ENCODE measurements around the gene PPP1R15B. TPM values are rescaled to one million over a fixed set of nuclear protein-coding genes. Genes with fewer than 3 reads are reported as not detected.

Gene PPP1R15B
- total RNA-seq, 1 experiment from 2014 or later, result 45.9 TPM

DNA sequence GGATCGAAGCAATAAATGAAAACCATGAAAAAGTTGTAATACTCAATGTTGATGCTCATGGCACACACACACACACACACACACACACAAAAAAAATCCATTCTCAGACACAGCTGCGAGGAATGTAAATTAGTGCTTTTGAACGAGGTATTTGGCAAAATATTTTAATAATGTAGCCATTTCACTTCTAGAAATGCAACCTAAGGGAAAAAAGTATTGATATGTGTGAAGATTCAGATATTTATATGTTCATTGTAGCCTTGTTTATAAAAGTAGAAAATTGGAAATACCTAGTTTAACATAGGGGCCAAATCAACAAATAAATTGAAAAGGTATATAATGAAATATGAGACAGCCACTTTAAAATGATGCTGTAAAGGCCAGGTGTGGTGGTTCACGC, 55.7 kb downstream of the PPP1R15B start:
- H3K27ac Mint-ChIP-seq, result no peak overlapping the region
- no peak overlapping the region for H2BK12ac ChIP-seq (ENCODE audit: insufficient read length, low read depth, low read length)
- WGBS (ENCODE audit: extremely low coverage, insufficient read length, low lambda C conversion rate), result no CpG with 5 or more reads among the region's 4 CpGs

More for the DNA sequence above, 55.7 kb downstream of the PPP1R15B start:
- no peaks in the 10 kb centered on the region for H3K27me3 ChIP-seq (ENCODE audit: insufficient read depth, low read length)
- H3K27ac ChIP-seq (ENCODE audit: insufficient read length, low read depth, low read length), result no peak overlapping the region
- no peak overlapping the region for H2BK5ac ChIP-seq (ENCODE audit: insufficient read length, low read length)
- H3K79me1 ChIP-seq (ENCODE audit: insufficient read depth, low read depth, low read length, poor library complexity, severe bottlenecking), result no peaks in the 10 kb centered on the region
- H3K4me1 ChIP-seq (ENCODE audit: insufficient read depth, low read length), result peaks cover 5% of the 10 kb centered on the region; the same call in 1 of the 2 replicates
- no peak overlapping the region for H3K18ac ChIP-seq (ENCODE audit: insufficient read length, low read depth, low read length)
- Mint-ChIP-seq H3K4me1 (peaks cover 29 to 32% of the 10 kb centered on the region in 2 experiments), H3K9me3 (no peaks in the 10 kb centered on the region), H3K27me3 (ENCODE audit: low read depth) (peaks cover 2% of the 10 kb centered on the region), H3K36me3 (ENCODE audit: insufficient read depth in 1 of 3, low read depth in 3 of 3) (no peaks in the 10 kb centered on the region), H3K4me3 (no peak overlapping the region)
- no peak overlapping the region for H2AFZ ChIP-seq (ENCODE audit: low read length)
- H2BK120ac ChIP-seq (ENCODE audit: low read depth, low read length, poor library complexity, severe bottlenecking), result no peak overlapping the region
- H3K14ac ChIP-seq (ENCODE audit: insufficient read depth, low read length), result no peak overlapping the region
- no peak overlapping the region for H3K4ac ChIP-seq (ENCODE audit: low read depth, low read length)
- H4K20me1 ChIP-seq (ENCODE audit: control insufficient read depth, insufficient read depth, insufficient read length), result peaks cover 5% of the 10 kb centered on the region
- no peaks in the 10 kb centered on the region for H3K9me3 ChIP-seq (ENCODE audit: control insufficient read depth, low read depth, low read length)
- TF ChIP-seq, protein P1, sequence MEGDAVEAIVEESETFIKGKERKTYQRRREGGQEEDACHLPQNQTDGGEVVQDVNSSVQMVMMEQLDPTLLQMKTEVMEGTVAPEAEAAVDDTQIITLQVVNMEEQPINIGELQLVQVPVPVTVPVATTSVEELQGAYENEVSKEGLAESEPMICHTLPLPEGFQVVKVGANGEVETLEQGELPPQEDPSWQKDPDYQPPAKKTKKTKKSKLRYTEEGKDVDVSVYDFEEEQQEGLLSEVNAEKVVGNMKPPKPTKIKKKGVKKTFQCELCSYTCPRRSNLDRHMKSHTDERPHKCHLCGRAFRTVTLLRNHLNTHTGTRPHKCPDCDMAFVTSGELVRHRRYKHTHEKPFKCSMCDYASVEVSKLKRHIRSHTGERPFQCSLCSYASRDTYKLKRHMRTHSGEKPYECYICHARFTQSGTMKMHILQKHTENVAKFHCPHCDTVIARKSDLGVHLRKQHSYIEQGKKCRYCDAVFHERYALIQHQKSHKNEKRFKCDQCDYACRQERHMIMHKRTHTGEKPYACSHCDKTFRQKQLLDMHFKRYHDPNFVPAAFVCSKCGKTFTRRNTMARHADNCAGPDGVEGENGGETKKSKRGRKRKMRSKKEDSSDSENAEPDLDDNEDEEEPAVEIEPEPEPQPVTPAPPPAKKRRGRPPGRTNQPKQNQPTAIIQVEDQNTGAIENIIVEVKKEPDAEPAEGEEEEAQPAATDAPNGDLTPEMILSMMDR (conservative IDR thresholded peaks at IDR 0.05), result no peak
- no peak for DNase-seq
- H3K4me2 ChIP-seq (ENCODE audit: insufficient read depth, insufficient read length, low read length), result no peak overlapping the region
- H2AK5ac ChIP-seq (ENCODE audit: insufficient read length, low read length), result no peak overlapping the region
- H3T11ph ChIP-seq (ENCODE audit: low read length), result no peak overlapping the region
- H2BK20ac ChIP-seq (ENCODE audit: low read depth, low read length, poor library complexity, severe bottlenecking), result no peak overlapping the region
- no peak overlapping the region for H4K91ac ChIP-seq (ENCODE audit: insufficient read length, low read depth, low read length)
- H3K56ac ChIP-seq (ENCODE audit: insufficient read length, low read depth, low read length), result no peak overlapping the region
- no peak overlapping the region for H4K8ac ChIP-seq (replicated peaks; ENCODE audit: insufficient read length, low read depth, low read length)
- no peak overlapping the region for H3K23ac ChIP-seq (ENCODE audit: insufficient read length, low read depth, low read length)
- H3K79me2 ChIP-seq (ENCODE audit: insufficient read depth, low read length), result no peaks in the 10 kb centered on the region
- no peak overlapping the region for H2BK15ac ChIP-seq (ENCODE audit: low read depth, low read length)
- H4K5ac ChIP-seq (ENCODE audit: insufficient read length, low read depth, low read length), result no peak overlapping the region
- H3K9ac ChIP-seq (ENCODE audit: extremely low read depth, insufficient read length, low read length), result no peak overlapping the region
- no peaks in the 10 kb centered on the region for H3K23me2 ChIP-seq (ENCODE audit: insufficient read length, low read depth, low read length, poor library complexity, severe bottlenecking)
